Measurements from ENCODE around the gene TMEM132C.

Gene TMEM132C

DNA sequence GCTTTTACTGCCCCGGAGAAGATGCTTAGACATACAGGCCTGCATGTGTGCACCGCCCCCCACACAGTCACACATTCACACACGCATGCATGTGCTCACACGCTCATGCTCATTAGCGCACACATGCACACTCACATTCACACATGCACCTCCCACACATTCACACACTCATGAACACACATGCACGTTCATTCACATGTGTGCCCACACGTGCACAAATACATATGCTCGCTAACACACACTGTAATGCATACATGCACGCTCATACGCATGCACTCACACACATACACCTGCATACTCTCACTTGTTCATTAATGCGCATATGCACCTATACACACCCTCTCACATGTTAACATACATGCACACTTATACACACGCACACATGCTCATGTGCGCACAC, 21.9 kb downstream of the TMEM132C start:
- no peak for DNase-seq (ENCODE audit: low spot score)

DNA sequence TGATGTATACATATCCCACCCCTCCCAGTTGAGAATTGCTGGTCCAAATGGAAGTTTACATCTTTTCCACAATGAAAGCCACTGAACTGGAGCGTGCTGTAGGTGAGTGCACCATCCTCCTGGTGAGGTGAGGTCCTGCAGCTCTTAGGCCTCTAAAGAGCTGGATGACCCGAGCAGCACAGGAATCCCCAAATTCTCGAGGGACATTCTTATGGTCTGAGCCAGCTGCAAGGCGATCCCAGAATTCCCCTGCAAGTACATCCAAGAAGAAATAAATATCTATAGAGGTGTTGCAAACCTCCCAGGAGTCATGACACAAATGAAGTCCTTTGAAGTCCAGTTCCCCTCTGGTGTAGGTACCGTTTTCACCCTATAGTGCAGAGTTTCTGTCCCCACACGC, 24.0 kb downstream of the TMEM132C start:
- no peak for DNase-seq (ENCODE audit: low spot score)

DNA sequence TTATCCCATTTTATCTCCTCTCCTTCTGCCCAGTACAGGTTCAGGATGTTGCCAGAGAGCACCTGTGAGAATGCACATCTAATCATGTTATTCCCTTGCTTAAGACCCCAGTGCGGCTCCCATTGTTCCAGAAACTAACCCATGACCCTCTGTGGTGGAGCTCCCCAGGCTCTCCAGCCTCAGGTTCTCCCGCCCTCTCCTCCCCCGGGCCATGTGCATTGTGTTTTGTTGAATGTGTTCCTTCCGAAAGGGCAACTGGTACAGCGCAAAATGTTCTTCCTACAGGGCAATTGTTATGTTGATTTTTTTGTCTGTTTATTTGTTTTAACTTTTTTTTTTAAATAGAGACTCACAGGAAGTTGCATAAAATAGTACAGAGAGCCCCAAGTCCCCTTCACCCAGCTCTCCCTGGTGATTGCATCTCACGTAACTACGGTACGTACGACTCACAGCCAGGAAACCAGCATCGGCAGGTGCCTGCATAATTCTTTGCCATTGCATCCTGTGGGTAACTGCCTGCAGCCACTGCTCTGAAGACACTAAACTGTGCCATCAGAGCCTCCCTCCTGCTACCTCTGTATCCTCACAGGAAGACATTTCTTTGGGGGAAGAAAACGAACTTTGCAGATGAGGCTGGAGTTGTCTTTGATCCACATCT, 31.2 kb downstream of the TMEM132C start:
- DNase-seq (ENCODE audit: low spot score): no peak

DNA sequence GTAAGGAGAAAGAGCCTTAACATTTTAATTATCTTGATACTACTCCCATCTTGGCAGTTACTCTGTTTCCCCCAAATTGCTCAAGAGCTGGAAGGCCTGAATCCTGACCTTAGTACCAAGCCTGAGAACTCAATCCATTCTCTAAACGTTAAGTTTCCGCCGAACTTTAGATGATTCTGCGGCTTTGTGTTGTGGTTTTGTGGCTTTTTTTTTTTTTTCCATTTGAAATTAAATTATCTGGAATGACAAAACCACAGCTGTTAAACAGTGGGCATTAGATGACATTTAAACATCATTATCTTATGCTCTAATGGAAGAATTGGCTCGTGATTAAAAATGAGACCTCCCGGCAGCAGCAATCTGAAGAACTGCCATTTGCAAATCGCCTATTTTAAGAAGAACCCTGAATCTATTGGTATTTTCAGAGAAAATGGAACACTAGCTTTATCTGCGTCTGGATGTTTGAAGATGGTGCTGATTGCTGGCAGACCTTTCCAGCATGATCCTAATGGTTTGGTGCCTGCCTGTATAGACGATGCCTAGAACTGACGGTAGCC, 38.4 kb downstream of the TMEM132C start:
- no peak for DNase-seq (ENCODE audit: low spot score)

DNA sequence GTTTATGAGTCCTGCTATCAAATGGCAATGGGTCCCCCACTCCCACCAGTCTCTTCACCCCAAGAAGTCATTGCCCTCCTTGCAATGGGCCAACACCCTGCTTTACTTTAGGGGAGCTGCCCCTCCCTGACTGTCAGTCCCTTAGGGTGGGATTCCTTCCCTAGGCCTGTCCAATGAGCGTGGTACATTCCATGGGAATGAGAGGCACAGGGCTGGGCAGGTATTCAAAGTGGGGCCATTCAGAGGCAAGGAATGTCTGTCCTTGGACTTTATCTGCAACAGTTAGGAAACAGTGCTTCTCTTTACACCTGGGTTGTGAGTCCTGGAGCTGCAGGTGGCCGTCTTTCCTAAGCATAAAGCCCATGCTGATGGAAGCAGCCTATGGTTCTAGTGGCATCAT, 40.8 kb downstream of the TMEM132C start:
- DNase-seq (ENCODE audit: low spot score): no peak

DNA sequence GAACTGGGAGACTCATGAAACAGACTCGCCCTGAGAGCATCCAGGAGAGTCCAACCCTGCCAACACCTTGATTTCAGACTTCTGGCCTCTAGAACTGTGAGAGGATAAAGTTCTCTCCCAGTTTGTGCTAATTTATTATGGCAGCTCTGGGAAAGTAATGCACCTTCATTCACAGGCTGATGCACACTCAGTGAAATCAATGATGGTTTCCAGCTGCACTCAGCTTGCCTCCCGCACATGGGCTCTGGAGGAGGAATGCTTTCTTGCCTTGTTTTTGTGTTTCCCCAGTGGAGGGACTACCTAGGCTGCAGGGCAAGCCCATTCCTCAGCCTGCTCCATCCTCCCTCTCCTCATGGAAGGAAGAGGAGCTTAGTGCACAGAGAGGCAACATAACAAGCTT, 45.7 kb downstream of the TMEM132C start:
- DNase-seq (ENCODE audit: low spot score): no peak

DNA sequence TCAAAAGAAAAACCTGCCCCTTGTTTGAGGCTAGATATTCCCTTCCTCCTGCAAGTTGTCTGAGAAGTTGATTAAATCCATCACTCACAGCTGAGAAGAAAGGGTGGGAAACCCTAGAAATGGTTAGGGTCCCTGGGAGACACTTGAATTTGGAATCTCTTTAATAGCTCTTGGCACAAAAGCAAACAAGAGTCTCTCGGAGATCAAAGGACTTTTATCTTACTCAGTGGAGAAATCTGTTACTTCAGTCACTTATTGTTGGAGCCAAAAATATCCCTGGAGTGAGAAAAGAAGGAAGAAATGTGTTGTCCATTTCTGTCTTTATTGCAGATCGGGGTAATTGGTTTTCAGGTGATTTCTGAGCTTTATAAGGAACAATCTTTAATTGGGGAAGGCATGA, 47.0 kb downstream of the TMEM132C start:
- DNase-seq (ENCODE audit: low spot score): no peak

DNA sequence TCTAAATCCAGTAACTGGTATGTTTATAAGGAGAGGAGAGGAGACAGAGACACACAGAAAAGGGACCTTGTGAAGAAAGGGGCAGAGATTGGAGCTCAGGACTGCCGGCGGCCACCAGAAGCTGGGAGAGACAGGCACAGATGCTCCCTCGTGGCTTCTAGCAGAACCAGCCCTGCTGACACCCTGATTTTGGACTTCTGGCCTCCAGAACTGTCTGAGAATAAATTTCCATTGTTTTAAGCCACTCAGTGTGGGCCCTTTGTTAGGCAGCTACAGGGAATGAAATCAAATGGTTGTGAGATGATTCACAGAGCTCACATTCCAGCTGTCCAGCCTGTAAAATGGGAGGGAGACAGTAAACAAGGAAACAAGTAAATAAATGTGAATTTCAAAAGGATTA, 47.6 kb downstream of the TMEM132C start:
- no peak for DNase-seq (ENCODE audit: low spot score)

DNA sequence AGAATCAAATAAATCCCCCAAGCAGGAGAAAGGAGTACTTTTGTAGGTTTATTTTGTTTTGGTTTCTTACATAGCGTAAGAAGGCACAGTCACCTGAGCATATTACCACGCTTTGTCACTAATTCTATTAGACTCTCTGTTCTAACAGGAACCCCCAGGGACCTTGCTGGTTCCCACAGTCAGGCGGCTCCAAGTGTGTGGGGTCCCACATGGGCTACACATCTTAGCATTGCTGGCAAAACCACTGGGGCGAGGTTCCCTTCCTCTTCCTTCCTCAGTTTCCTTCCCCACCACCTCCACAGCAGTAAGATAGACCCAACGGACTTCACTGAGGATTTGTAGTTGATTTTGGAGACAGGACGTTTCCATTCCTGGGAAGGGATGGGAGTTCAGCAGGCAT, 49.1 kb downstream of the TMEM132C start:
- DNase-seq (ENCODE audit: low spot score): no peak

DNA sequence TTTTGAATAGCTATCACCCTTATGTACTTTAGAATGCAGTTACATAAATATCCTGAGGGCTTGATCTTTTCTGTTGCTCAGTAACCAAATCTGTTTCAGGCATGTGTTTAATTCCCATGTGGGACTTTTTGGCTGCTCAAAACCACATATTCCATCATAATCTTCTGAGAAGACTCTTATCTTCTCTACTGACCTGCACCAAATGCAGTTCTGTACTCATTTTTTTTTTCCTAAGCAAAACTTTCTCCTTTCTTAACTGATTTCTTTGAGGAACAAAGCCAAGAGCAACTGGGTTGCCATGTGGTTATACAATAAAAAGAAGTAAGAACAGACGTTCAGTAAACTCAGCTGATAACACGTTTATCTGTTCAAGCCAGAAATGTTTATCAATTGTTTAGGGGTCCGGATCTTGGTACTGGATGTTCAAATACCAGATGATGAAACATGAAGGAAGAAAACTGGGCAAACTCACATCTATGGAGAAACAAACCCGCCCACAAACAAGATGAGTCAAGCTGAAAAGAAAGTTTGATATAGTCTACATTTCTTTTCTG, 50.1 kb downstream of the TMEM132C start:
- DNase-seq (ENCODE audit: low spot score): no peak

DNA sequence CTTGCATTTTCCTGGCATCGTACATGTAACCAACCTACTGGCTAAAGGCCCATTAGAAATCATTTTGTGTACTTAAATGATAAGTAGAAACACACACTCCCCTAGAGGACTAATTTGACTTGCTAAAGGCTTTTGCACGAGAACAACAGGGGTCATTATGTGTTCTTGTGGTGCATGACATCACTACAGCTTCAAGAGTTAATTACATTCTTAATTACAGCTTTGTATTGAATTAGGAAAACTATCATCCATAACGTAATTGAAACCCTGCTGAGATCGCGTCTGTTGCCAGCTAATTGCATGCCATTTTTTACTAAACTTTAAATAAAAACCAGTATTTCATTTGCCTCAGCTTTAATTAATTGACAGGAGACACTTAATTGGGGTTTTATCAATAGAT, 51.4 kb downstream of the TMEM132C start:
- no peak for DNase-seq (ENCODE audit: low spot score)

DNA sequence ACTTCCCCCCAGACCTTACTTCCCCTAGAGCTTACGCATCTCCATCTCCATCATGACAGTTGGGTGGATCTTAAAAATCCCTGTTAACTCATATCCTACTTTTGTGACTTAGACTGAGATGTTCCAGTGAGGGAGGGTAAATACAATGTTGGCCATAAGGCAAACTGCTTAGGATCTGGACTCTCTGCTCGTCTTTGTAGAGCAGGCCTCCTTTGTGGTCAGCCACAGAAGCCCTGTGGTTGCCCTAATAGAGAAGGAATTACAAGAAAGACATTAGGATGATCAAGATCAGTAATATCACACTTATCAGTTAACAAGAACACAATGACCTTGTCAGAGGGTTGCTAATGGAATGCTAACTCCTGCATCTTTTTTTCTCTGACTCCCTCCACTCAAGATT, 52.0 kb downstream of the TMEM132C start:
- DNase-seq (ENCODE audit: low spot score): no peak

DNA sequence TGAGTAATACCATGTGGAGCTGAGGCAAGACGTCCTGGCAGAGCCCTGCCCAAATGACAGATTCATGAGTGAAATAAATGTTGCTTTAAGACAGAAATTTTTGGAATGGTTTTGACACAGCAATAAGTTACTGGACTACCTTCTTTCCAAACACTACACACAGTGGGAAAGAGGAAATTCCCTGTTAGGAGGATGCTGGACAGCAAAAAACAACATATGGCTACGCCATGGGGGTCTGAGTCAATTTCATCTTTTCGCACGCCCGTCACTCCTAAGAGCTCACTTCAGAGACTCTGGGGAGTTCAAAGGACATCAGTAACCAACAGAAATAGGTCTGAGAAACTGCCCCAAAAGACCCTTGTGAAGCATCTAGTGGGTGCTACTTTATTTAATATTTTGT, 55.4 kb downstream of the TMEM132C start:
- no peak for DNase-seq (ENCODE audit: low spot score)

DNA sequence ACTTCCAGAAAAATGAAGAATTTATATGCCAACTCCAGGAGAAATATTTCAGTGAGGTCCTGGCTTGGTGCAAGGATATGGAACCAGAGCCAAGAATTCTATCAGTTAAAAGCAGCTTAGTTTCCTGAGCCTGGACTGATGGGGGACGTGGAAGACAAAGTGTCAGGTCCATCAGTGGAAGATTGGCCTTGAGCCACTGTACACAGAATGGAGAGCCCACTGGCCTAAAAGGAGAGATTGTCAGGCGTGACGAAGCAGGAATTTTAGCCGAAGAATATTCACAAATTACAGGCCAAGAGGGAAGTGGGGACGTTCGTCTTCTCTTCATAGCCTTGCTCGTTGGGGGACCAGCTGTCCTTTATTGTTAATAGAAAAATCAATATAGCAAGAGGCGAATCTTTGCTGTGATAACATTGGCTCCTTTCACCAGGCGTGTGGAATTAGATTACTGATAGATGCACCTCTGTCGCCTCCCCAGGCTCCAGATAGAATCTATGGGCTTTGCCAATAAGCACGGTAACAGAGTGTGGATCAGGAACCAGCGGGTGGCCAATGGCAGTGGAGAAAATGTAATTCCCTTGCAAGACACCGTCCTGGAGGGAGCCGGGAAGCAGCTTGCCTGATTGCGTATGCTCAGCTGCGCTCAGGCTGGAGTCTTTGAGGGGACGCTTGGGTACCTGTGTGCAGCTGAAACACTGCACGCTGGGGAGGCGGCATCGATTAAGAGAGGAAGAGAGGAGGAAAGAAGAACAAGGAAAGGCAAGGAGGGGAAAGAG, 56.4 kb downstream of the TMEM132C start:
- DNase-seq (ENCODE audit: low spot score): no peak

DNA sequence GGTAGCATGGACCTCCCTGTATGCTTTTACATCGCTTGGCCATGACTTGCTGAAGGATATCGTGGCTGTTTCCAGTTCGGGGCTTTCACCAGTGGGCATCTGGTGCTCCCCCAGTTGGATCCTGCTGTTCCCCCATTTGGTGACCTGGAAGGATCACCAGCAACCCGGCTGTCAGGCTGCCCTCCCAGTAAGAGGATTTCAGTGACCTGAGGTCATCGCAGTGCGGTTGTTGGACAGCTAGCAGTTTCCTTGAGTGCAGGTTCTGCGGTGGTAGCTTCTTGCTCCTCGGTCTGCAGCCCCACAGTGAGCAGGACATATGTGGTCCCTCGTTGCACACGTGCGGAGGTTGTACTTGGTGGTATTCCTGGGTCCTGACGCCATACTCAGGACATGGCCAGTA, 58.7 kb downstream of the TMEM132C start:
- no peak for DNase-seq (ENCODE audit: low spot score)

DNA sequence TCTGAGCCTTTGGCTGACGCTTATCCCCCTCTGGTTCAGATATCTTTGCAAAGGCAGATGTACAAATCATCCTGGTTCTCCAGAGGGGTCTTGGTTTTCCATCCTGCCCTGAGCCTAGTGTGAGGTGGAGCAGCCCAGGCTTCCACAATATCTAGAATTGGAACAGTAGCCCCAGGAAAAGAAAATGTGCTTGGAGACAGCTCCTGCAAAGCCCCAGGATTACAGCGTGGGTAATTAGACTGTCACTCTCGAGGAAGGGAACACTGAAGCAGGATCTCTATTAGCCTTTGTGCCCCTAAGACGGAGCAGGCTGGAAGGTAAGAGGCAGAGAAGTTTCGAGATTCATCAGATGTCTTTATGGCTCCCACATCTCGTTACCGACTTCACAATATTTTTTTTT, 59.4 kb downstream of the TMEM132C start:
- DNase-seq (ENCODE audit: low spot score): no peak

DNA sequence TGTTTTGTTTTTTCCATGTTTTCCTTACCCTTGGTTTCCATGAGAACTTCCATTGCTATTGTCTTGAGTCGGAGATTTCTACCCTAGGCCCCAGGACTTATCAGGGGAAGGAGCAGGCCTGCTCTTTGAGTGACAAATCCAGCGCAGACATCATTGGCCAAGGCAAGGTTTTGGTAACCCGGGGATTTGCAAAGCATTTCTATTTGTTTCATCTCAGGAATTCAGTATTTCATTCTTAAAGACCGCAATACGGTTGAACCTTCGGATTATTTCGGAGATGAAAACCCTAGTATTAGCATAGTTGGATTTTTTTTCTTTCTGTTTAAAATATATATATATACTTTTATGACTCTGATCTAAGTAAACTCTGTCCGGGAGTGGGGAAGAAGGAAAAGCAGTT, 62.0 kb downstream of the TMEM132C start:
- no peak for DNase-seq (ENCODE audit: low spot score)

DNA sequence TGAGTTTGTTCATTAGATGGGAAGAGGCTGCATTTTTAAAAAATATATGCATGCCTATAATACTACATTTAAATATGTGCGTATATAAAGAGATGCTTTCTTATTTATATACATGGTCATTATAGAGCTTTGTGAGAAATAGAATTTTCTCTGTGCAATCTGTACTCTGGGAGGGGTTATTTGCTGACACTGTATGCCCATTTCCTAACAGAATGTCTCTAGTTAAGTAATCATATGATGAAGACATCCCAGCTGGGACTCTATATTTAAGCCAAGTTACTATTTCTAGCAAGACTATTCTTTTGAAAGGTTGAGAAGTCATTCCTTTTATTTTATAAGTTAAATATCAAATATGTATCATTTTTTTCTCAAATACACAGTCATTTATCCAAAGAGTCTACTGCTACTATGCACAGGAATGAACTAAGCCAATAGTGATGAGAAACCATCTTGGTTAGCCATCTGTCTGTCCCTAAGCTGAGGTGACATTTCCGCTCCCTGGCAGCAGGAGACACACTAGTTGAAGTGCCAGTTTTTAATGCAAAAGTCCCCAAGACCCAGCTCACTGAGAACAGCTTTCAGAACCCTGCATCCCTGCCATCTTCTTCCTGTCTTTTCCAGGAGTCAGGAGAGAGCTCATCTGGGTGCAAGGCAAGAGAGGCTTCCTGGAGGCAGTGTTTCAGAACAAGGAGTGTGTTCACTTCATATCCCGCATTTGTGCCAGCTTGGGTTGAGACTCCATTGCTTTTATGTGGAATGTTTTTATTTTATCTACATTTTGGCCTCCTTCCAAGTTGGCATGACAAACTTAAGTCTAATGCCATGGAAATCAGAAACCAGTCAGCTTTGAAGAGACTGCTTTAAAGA, 69.5 kb downstream of the TMEM132C start:
- no peak for DNase-seq (ENCODE audit: low spot score)

DNA sequence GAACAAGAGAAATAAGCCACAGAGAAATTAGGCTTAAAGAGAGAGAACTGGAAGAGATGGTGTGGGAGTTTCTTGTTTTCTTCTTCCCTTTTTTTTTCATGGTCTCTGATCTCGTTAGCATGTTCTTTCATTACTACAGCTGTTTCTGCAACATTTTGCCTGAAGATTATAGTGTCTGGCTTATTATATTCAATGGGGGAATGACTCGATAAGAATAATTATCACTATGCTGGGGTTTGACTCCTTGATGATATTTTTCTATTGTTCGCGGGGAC, 70.0 kb downstream of the TMEM132C start:
- no peak for DNase-seq (ENCODE audit: low spot score)

DNA sequence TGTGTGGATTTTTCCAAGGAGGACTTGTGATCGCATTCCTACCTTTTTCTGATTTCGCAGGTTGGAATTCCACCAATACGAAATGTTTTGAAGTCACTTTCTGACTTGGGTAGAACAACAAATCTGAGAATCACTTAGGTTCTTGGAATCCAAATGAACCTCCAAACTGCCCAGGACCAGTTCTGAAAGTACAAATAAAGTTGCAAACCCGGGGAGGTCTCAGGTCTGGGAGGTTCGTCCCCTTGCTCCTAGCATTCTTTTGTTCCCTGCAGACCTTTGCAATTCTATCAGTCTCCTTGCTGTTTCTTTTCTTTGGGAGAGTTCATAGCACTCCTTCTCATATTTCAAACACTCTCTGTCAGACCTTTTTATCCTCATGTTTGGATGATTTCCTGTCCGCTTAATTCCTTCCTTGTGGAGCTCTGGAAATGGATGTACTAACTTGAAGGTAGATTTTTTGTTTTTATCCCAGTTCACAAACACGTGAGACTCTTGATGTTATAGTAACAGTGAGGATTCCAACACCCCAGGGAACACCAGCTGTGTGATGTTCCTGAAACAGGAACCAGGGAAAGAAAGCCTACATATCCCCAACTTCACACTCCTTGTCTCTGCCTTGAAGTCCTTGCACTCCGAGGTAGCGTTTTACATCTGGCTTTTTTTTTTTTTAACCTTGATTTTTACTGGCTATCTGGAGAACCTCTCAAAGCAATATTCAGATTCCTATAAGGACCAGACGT, 70.6 kb downstream of the TMEM132C start:
- DNase-seq (ENCODE audit: low spot score): no peak

DNA sequence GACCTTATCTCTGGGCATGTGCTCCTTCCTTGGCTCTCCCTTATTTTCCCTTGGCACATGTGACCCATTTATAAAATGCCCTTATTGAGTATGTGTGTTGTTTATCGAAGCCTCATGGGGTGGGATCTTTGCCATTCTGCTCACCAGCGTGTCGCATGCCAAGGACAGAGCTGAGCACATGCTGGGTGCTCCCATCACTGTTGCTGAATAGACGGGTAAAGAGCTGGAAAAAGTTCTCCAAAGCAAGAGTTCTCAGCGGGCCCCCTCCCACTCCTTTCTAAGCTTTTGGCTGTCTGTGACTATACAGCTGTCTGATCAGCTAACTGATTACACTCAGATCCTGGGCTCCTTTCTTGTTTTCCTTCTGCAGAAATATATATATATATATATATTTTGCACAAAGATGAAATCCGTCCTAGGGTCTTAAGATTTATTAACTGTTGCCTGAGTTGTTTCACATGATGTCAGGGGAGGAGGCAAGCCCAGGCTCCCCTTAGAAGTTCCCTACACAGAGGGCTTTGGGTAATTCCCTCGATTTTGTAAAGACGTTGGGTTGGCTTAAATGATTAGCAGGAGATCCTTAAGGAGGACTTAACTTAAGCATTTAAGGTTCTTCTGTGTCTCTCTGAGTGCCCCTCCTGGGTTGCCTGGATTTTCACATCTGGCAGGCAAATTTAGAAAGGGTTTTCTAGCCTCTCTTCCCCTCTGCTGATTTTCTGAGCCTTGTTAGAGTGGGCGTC, 71.6 kb downstream of the TMEM132C start:
- no peak for DNase-seq (ENCODE audit: low spot score)

Data from SW480 (cell line).